ENCODE measurements around the gene COTL1. TPM values are rescaled to one million over a fixed set of nuclear protein-coding genes. Genes with fewer than 3 reads are reported as not detected.
"Not testable (repeated sequence)": the region's sequence is repeated elsewhere in the genome, so short reads cannot be mapped to it uniquely, and the experiment has no call there.

The COTL1 gene
- total RNA-seq, 1 donor from 2014 or later, result 359 TPM

- no peak for DNase-seq (ENCODE audit: low read depth)
- H3K4me3 Mint-ChIP-seq (ENCODE audit: unreplicated experiment), result no peak overlapping the region
- H3K27ac Mint-ChIP-seq (ENCODE audit: unreplicated experiment), result no peak overlapping the region
- no peaks in the 10 kb centered on the region for H3K36me3 ChIP-seq (ENCODE audit: insufficient read depth, low read length)
- peak overlapping the region; percentile 67 for H3K9ac ChIP-seq (ENCODE audit: low read length)
- H3K36me3 Mint-ChIP-seq (ENCODE audit: low read depth, unreplicated experiment), result peaks cover 7% of the 10 kb centered on the region
- peak overlapping the region; percentile 65 for H3K27ac ChIP-seq (ENCODE audit: low read depth, low read length)
- H3K4me2 ChIP-seq (ENCODE audit: low read length), result peak overlapping the region; percentile 49
- H3K9me3 ChIP-seq (ENCODE audit: insufficient read depth, low read depth, low read length), result peaks cover 9% of the 10 kb centered on the region
- peaks cover 15% of the 10 kb centered on the region for H3K9me3 Mint-ChIP-seq (ENCODE audit: unreplicated experiment)
- peak overlapping the region; percentile 87 for H2AFZ ChIP-seq (ENCODE audit: low read depth, low read length)
- H3K4me1 Mint-ChIP-seq (ENCODE audit: low read depth, unreplicated experiment), result peaks cover 17% of the 10 kb centered on the region
- peaks cover 32% of the 10 kb centered on the region for H3K4me1 ChIP-seq (ENCODE audit: insufficient read depth, low read length)
- no peaks in the 10 kb centered on the region for H3K79me2 ChIP-seq (ENCODE audit: insufficient read depth, low read length)
- H3K4me3 ChIP-seq (ENCODE audit: insufficient read depth, low read depth, low read length), result no peak overlapping the region
- peaks cover 4% of the 10 kb centered on the region for H3K27me3 Mint-ChIP-seq (ENCODE audit: low read depth, unreplicated experiment)
- H4K20me1 ChIP-seq (ENCODE audit: insufficient read depth, low read length), result no peaks in the 10 kb centered on the region
- no peak for FAIRE-seq
- no peaks in the 10 kb centered on the region for H3K27me3 ChIP-seq (ENCODE audit: insufficient read depth, low read length)
- TF ChIP-seq EZH2 (IDR thresholded peaks at IDR 0.05; ENCODE audit: insufficient read depth, low read length) (no peak), CTCF (IDR thresholded peaks at IDR 0.05; ENCODE audit: insufficient read depth, low read depth, low read length) (no peak)
These were observed 90.2 kb downstream of the COTL1 start for GRCh38 chr16:84527532-84528269.

- Histone ChIP-seq H4K20me1 (ENCODE audit: insufficient read depth, low read length) (no peaks in the 10 kb centered on the region), H3K27me3 (ENCODE audit: insufficient read depth, low read length) (no peaks in the 10 kb centered on the region), H3K79me2 (ENCODE audit: insufficient read depth, low read length) (no peaks in the 10 kb centered on the region), H3K4me3 (ENCODE audit: insufficient read depth, low read depth, low read length) (no peak overlapping the region), H3K4me1 (ENCODE audit: insufficient read depth, low read length) (peaks cover 25% of the 10 kb centered on the region), H3K36me3 (ENCODE audit: insufficient read depth, low read length) (no peaks in the 10 kb centered on the region), H3K27ac (ENCODE audit: low read depth, low read length) (peak overlapping the region; percentile 65), H3K9ac (ENCODE audit: low read length) (peak overlapping the region; percentile 67), H2AFZ (ENCODE audit: low read depth, low read length) (peak overlapping the region; percentile 87), H3K4me2 (ENCODE audit: low read length) (peak overlapping the region; percentile 49), H3K9me3 (ENCODE audit: insufficient read depth, low read depth, low read length) (peaks cover 9% of the 10 kb centered on the region)
- Mint-ChIP-seq H3K4me1 (ENCODE audit: low read depth, unreplicated experiment) (peaks cover 10% of the 10 kb centered on the region), H3K4me3 (ENCODE audit: unreplicated experiment) (no peak overlapping the region), H3K9me3 (ENCODE audit: unreplicated experiment) (peaks cover 19% of the 10 kb centered on the region), H3K36me3 (ENCODE audit: low read depth, unreplicated experiment) (peaks cover 7% of the 10 kb centered on the region), H3K27ac (ENCODE audit: unreplicated experiment) (peak overlapping the region; percentile 12), H3K27me3 (ENCODE audit: low read depth, unreplicated experiment) (peaks cover 4% of the 10 kb centered on the region)
- no peak for FAIRE-seq
- peak; percentile 82 for DNase-seq (ENCODE audit: low read depth)
- no peak for TF ChIP-seq EZH2 (IDR thresholded peaks at IDR 0.05; ENCODE audit: insufficient read depth, low read length)
- no peak for TF ChIP-seq CTCF (IDR thresholded peaks at IDR 0.05; ENCODE audit: insufficient read depth, low read depth, low read length)
These were observed 90.9 kb downstream of the COTL1 start for GRCh38 chr16:84526794-84527531.

- not testable (repeated sequence) for H3K9ac ChIP-seq (ENCODE audit: low read length); H4K20me1 ChIP-seq (ENCODE audit: insufficient read depth, low read length); H3K27ac ChIP-seq (ENCODE audit: low read depth, low read length); H3K4me1 Mint-ChIP-seq (ENCODE audit: low read depth, unreplicated experiment); H3K27ac Mint-ChIP-seq (ENCODE audit: unreplicated experiment); H3K36me3 ChIP-seq (ENCODE audit: insufficient read depth, low read length); H3K27me3 ChIP-seq (ENCODE audit: insufficient read depth, low read length); H3K79me2 ChIP-seq (ENCODE audit: insufficient read depth, low read length); DNase-seq (ENCODE audit: low read depth); H3K4me3 ChIP-seq (ENCODE audit: insufficient read depth, low read depth, low read length); H3K9me3 ChIP-seq (ENCODE audit: insufficient read depth, low read depth, low read length); H3K27me3 Mint-ChIP-seq (ENCODE audit: low read depth, unreplicated experiment); H3K36me3 Mint-ChIP-seq (ENCODE audit: low read depth, unreplicated experiment); H2AFZ ChIP-seq (ENCODE audit: low read depth, low read length); H3K4me3 Mint-ChIP-seq (ENCODE audit: unreplicated experiment); H3K4me2 ChIP-seq (ENCODE audit: low read length); FAIRE-seq
- peaks cover 15% of the 10 kb centered on the region for H3K9me3 Mint-ChIP-seq (ENCODE audit: unreplicated experiment)
- peaks cover 17% of the 10 kb centered on the region for H3K4me1 ChIP-seq (ENCODE audit: insufficient read depth, low read length)
These were observed 92.8 kb downstream of the COTL1 start for GRCh38 chr16:84524941-84525581.

All from astrocyte (in vitro differentiated cells and primary cell).